ENCODE measurements around the gene PI16.
"Not testable (repeated sequence)": the region's sequence is repeated elsewhere in the genome, so short reads cannot be mapped to it uniquely, and the experiment has no call there.

Gene PI16

GRCh38 chr6:36973647-36974046 lies 19.1 kb downstream of the PI16 start:
- no peak for DNase-seq (ENCODE audit: low read depth in 1 of 2, low spot score in 1 of 2)

DNA sequence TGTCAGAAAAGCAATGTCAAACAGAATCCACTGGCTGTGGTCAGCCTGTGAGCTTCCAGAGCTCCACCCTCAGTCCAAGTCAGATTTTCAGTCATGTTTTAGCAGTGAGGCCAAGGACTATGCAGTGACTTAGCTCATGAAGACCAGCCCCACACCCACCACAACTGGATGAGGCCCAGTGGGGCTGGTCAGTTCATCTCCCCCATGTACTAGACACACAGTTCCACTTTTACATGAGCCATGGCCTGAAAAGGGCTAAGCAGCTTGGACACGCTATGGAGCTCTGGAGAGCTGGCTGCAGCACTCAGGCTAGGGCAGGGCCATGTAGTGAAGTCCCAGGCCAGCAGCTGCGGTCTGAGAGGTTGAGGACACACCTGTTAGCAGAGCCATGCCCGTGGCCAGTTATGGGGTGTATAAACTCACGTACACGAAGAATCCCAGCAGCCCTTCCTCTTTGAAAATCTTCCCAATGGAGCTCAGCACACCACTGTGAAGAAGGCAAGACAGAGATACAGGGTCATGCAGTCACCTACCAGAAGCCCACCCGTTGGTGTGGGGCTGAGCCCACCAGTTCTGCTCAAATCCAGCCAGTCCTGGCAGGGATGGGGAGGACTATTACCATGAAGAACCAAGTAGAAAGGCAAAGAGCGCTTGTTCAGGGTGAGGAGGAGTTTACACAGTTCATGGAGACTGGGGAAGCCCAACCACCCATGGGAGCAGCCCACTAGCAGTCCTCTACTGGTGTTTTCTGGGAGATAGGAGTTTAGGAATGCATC lies 20.9 kb downstream of the PI16 start:
- DNase-seq (ENCODE audit: low read depth in 1 of 2, low spot score in 1 of 2) = no peak

DNA sequence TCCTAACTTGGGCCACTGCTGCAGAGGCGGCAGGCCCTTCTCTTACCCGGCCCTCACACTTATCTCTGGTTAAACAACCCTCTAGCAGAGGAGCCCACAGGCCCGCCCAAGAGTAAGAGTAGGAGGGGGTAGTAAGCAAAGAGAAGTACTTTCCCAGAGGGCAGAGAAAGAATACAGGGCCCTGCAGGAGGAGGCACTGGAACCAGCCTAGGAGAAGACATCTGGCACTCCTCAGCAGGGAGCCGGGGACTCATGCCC lies 21.4 kb downstream of the PI16 start:
- DNase-seq (ENCODE audit: low read depth in 1 of 2, low spot score in 1 of 2) = no peak

GRCh38 chr6:36976509-36976908 lies 22.0 kb downstream of the PI16 start:
- no peak for DNase-seq (ENCODE audit: low read depth in 1 of 2, low spot score in 1 of 2)

GRCh38 chr6:36976931-36977330 lies 22.4 kb downstream of the PI16 start:
- DNase-seq (ENCODE audit: low read depth in 1 of 2, low spot score in 1 of 2) = no peak

DNA sequence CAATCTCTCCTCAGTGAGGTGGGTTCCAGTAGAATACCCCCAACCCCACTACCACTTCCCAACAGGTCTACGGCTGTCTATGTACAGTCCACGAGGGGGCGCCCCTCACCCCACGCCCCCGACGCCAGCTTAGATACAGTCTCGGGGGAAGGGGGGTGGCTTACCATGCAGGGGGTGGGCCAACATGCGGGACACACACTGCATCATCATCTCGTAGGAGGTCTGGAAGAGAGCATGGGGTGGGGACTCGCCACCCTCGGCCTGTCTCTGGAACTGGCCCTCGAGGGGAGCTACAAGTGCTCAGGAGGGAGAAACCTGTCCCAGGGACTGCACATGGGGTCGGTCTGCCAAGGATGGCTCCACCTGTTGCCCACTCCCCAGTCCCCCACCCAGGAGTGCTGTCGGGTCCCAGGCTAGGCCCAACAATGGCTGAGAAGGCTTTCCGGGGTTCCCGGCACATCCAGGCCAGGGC lies 23.0 kb downstream of the PI16 start:
- DNase-seq (ENCODE audit: low read depth in 1 of 2, low spot score in 1 of 2) = no peak

DNA sequence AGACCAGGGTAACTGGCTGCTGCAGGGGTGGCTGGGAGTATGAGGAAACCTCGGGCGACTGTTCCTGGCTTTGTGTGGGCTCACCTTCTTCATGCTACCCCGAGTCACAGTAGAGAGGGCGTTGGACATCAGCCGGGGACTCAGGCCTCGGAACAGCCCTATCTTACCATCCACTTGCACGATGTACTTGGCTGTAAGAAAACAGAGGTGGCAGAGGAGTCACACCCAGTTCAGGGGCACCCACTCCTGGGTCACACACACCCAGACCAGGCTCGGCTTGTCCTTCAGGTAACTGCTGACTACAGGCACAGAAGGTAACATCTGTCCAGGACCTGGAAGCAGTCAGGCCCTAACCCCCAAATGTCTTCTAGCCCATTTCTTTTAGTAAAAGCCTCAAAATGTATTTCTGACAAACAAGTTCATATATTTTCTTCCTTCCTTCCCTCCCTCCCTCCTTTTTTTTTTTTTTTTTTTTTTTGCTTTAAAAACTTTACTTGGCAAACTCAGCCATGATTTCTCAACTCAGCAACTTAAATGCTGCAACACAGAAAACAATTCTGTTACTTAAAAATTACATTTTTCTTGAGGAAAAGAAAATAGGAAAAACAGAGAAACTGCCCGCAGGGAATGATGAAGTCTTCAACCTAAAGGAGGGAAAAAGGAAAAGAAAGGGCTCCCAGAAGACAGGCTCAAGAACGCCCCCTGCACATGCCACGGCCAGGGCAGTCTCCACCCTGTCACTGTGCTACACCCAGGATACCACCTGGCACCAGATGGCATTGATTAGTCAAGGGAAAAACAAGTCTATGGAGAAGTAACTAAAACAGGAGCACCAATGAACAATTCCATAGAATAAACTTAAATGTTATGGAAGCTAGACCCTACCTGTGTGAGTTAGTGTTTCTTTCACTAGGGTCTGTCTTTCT lies 24.1 kb downstream of the PI16 start:
- no peak for DNase-seq (ENCODE audit: low read depth in 1 of 2, low spot score in 1 of 2)

GRCh38 chr6:36979347-36979742 lies 24.8 kb downstream of the PI16 start:
- no peak for DNase-seq (ENCODE audit: low read depth in 1 of 2, low spot score in 1 of 2)

- DNase-seq (ENCODE audit: low read depth in 1 of 2, low spot score in 1 of 2) = no peak
Observed at GRCh38 chr6:36980129-36980528, 25.6 kb downstream of the PI16 start.

- DNase-seq (ENCODE audit: low read depth in 1 of 2, low spot score in 1 of 2) = no peak
Observed at GRCh38 chr6:36980876-36981619, 26.5 kb downstream of the PI16 start.

DNA sequence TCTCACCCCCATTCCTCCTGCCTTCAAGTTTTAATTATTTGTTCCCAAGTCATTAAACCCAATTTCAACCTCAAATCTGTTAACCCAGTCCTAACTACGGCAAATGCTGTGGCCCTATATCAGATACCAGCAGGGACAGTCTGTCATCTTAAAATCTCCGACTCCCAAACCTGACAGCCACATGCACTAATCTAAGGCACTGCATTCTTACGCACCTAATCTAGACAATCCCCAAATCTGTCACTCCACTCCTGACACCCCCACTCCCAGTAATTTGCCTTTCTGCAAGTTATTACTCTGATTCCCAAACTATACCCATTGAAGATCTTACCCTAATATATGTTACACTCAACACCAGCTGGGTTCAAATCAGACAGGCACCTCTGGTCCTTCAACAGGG lies 29.0 kb downstream of the PI16 start:
- DNase-seq (ENCODE audit: low read depth in 1 of 2, low spot score in 1 of 2) = no peak

GRCh38 chr6:36984581-36985416 lies 30.3 kb downstream of the PI16 start:
- DNase-seq (ENCODE audit: low read depth in 1 of 2, low spot score in 1 of 2) = peak in 1 of 2 donors; percentile 50

DNA sequence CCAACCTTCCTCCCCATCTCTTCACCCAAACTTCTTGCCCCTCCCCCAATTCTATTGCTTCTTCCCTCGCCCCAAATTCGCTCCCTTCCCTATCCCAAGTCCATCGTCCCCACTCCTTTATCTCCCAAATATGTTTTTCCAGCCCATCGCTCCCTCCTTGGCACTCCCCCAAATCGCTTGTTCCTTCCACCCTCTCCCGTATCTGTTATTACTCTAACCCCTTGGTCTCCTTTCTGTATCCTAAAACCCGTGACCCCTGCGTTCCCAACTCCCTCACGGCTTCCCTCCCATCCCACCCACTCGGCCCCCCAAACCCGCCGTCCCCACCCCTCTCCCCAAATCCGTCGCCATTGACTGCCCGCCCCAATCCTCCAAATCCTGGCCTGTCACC lies 30.9 kb downstream of the PI16 start:
- no peak for DNase-seq (ENCODE audit: low read depth in 1 of 2, low spot score in 1 of 2)

GRCh38 chr6:36985808-36986703 lies 31.5 kb downstream of the PI16 start, which contains the start of gene MTCH1:
MTCH1 (minus strand) TSS chr6:36986196; CDS start chr6:36986173, 23 bp downstream.
- DNase-seq (ENCODE audit: low read depth in 1 of 2, low spot score in 1 of 2) = peak; percentile 79 to 85

- no peak for DNase-seq (ENCODE audit: low read depth in 1 of 2, low spot score in 1 of 2)
Observed at GRCh38 chr6:36986704-36987047, 32.1 kb downstream of the PI16 start.

GRCh38 chr6:36989264-36989663 lies 34.7 kb downstream of the PI16 start:
- DNase-seq (ENCODE audit: low read depth in 1 of 2, low spot score in 1 of 2) = no peak

- DNase-seq (ENCODE audit: low read depth in 1 of 2, low spot score in 1 of 2) = not testable (repeated sequence)
Observed at GRCh38 chr6:36990401-36990800, 35.9 kb downstream of the PI16 start.

GRCh38 chr6:36997811-36998722 lies 43.5 kb downstream of the PI16 start:
- DNase-seq (ENCODE audit: low read depth in 1 of 2, low spot score in 1 of 2) = no peak

- DNase-seq (ENCODE audit: low read depth in 1 of 2, low spot score in 1 of 2) = no peak
Observed at GRCh38 chr6:36998723-36999038, 44.1 kb downstream of the PI16 start.
